Neural cell (in vitro differentiated cells): ENCODE results near the gene ARHGEF39.

Experiments used
- CTCF ChIP-seq: fragments of 450-650 bp; IDR thresholded peaks from 2 replicates; pipeline ENCODE4 v1.5.1; 2014; ENCODE audit warnings: antibody characterized with exemption, mild to moderate bottlenecking, moderate library complexity; ENCODE audit not compliant: poor library complexity, severe bottlenecking
- EZH2 ChIP-seq: fragments of 200-600, 300-800 bp; shearing (Covaris generic), sonication (generic); IDR thresholded peaks from 2 replicates; pipeline ENCODE4 v1.6.1; 2014; ENCODE audit warnings: antibody characterized with exemption, low read length, borderline replicate concordance, mild to moderate bottlenecking; ENCODE audit not compliant: insufficient read depth, poor library complexity, severe bottlenecking
- TF ChIP-seq, protein P1 (sequence below): IDR thresholded peaks from 2 replicates; pipeline ENCODE4 v1.6.1; 2012; ENCODE audit warnings: borderline replicate concordance

- TF ChIP-seq CTCF = no peak
- TF ChIP-seq EZH2 = no peak
- TF ChIP-seq, protein P1, sequence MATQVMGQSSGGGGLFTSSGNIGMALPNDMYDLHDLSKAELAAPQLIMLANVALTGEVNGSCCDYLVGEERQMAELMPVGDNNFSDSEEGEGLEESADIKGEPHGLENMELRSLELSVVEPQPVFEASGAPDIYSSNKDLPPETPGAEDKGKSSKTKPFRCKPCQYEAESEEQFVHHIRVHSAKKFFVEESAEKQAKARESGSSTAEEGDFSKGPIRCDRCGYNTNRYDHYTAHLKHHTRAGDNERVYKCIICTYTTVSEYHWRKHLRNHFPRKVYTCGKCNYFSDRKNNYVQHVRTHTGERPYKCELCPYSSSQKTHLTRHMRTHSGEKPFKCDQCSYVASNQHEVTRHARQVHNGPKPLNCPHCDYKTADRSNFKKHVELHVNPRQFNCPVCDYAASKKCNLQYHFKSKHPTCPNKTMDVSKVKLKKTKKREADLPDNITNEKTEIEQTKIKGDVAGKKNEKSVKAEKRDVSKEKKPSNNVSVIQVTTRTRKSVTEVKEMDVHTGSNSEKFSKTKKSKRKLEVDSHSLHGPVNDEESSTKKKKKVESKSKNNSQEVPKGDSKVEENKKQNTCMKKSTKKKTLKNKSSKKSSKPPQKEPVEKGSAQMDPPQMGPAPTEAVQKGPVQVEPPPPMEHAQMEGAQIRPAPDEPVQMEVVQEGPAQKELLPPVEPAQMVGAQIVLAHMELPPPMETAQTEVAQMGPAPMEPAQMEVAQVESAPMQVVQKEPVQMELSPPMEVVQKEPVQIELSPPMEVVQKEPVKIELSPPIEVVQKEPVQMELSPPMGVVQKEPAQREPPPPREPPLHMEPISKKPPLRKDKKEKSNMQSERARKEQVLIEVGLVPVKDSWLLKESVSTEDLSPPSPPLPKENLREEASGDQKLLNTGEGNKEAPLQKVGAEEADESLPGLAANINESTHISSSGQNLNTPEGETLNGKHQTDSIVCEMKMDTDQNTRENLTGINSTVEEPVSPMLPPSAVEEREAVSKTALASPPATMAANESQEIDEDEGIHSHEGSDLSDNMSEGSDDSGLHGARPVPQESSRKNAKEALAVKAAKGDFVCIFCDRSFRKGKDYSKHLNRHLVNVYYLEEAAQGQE = no peak
These were observed 8.6 kb downstream of the ARHGEF39 start for GRCh38 chr9:35656348-35656747.
